GM21619 (cell line): ENCODE results near the gene L3MBTL4.
"Not testable (repeated sequence)": the region's sequence is repeated elsewhere in the genome, so short reads cannot be mapped to it uniquely, and the experiment has no call there.

Experiments
- ATAC-seq: cut with Tn5 transposase; IDR thresholded peaks from one replicate; pipeline ENCODE4 v1.9.1; 2021; ENCODE audit not compliant: unreplicated experiment

The L3MBTL4 gene

GRCh38 chr18:6406910-6407470 is 7.7 kb downstream of the L3MBTL4 start:
- no peak for ATAC-seq

DNA sequence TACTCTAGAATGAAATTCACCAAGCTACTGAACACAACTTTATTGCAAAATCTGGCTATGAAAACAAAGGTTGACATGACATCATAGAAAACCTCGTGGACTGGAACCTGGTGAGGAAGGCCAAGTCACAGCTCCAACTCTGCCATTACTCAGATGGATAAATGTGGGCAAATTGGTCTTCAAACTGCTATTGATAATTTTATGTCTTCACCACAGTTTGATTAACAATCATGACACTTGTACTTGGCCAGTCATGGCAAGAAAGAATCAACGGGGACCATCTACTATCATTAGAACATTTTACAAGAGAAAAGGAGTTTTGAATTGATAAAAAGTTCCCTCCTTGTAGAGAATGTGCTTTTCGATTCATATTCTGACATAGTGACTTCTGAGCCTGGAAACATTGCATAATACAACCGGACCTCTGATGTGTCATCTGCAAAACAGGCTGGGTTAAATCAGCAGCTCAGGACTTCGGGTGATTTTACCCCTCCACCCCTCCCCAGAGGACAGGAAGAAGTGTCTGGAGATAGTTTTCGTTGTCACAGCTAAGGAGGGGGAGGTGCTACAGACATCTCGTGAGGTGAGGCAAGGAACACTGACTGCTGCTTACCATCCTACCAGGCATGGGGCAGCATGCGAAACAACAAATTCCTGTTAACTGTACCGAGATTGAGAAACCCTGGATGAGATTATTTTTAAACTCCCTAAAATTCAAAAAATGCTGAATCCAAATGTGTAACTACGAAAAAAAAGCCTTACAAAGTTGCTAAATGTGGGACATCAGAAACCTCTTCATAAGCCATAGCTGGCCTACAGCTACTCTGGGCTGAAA is 8.4 kb downstream of the L3MBTL4 start:
- no peak for ATAC-seq

DNA sequence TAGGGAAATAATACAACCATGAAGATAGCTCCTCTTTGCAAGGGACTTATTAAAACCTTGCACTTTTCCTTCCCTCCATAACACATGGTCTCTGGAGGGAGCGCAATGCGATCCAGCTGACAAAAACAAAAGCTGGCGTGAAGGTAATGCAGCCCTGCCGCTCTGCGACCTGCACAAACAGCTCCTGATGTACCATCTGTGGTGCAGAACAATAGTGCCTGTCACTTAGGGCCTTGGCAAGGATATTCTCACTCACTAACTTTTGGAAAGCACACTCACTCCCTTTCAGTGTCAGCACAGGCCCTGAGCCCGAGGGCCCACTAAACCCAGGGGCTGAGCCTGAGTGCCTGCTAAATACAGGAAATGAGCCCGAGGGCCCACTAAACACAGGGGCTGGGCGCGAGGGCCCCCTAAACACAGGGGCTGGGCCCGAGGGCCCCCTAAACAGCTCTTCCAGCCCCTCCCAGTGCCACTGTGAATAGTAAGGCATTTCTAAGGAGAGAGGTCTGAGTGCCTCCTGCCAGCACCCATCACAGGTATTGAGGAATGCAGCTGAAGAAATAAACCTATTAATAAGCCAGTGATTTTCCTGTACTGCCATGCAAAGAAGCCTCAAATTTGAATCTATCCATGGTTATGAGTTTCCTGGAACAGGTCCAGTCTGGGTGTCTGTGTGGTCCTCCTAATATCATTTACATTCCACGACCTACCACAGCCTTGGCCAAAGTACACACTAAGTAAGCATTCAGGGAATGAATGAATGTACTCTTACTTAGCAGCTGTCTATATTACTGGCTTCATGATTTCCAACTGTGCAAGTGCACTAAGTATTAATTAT is 9.3 kb downstream of the L3MBTL4 start:
- no peak for ATAC-seq

DNA sequence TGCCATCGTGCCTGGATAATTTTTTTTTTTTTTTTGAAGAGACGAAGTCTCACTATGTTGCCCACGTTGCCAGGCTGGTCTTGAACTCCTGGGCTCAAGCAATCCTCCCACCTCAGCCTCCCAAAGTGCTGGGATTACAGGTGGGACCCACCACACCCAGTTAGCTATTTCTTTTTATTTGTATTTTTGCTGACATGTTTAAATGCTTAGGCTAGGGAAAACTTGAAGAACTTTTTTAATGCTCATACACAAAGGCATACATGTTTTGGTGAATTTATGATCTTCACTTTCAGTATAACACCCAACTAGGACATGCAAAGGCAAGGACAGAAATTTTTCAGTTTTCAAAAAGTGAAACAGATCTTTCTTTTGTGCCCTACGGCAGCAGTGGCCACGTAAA is 9.9 kb downstream of the L3MBTL4 start:
- ATAC-seq, result no peak

- ATAC-seq, result no peak
Measured at GRCh38 chr18:6401687-6402086, 13.0 kb downstream of the L3MBTL4 start.

DNA sequence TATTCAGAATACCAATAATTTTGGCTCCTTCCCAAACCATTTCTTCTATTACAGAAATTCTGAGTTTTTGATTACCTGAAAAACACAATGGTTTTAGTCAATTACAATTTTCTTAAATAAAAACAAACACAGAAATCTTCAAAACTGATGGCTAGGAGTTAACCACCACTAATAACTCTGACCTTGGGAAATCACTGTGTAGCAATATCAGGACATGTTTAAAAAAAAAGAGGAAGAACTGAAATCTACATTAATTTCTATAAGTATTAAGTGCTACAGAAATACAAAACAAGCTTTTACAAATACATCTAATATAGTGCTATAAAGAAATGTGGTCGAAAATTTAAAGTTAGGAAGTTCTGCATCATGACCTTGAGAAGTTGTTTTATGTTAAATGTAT is 14.9 kb downstream of the L3MBTL4 start:
- ATAC-seq, result no peak

DNA sequence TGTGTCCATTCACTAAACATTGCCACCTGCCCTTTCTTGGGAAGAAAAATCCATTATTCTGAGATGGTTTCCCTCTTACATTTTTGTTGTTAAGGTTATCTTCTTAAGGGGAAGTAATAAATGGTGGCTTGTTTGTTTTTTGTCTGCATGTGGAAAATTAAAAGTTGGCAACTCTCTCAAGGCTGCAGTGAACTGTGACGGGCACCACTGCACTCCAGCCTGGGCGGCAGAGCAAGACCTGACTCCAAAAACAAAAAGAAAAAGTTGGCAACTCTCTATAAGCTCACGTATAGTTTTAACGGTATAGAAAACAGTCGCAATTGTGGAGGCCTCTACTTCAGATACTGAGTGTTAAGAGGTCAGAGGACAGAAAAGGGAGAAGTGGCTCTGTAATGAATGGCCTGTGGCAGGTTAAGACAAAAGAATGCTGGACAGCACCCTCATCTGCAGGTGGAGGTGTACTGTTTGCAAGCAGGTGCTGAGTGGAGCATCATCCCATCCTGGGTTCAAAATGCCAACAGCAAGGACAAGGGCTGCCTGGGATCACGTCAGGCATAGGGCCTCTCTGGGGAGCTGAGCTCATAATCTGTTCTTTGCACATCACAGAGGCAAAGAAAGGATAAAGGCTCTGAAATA is 16.7 kb downstream of the L3MBTL4 start:
- no peak for ATAC-seq

DNA sequence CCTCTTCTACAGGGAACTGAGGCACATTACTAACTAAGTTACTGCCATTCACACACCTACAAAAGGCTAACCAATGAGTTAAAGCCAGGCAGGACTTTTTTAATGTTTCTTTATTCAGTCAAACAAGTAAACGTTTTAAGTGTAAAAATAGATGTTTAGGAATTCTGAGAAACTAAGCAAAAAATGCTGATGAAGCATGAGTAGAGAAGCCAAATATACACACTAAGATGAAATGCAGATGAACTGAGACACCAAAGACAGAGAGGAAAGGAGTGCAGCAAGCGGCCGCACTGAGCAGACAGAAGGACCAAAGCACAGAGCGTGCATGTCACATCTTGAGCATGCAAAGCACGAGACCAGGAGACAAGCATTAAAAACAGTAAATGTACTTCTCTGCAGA is 17.9 kb downstream of the L3MBTL4 start:
- no peak for ATAC-seq

- no peak for ATAC-seq
Measured at GRCh38 chr18:6396276-6396675, 18.4 kb downstream of the L3MBTL4 start.

GRCh38 chr18:6389005-6389404 is 25.7 kb downstream of the L3MBTL4 start:
- ATAC-seq, result no peak

- no peak for ATAC-seq
Measured at GRCh38 chr18:6382963-6383362, 31.7 kb downstream of the L3MBTL4 start.

DNA sequence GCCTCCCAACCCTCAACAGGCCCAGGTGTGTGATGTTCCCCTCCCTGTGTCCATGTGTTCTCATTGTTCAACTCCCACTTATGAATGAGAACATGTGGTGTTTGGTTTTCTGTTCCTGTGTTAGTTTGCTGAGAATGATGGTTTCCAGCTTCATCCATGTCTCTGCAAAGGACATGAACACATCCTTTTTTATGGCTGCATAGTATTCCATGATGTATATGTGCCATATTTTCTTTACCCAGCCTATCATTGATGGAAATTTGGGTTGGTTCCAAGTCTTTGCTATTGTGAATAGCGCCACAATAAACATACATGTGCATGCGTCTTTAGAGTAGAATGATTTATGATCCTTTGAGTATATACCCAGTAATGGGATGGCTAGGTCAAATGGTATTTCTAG is 37.2 kb downstream of the L3MBTL4 start:
- ATAC-seq, result not testable (repeated sequence)

DNA sequence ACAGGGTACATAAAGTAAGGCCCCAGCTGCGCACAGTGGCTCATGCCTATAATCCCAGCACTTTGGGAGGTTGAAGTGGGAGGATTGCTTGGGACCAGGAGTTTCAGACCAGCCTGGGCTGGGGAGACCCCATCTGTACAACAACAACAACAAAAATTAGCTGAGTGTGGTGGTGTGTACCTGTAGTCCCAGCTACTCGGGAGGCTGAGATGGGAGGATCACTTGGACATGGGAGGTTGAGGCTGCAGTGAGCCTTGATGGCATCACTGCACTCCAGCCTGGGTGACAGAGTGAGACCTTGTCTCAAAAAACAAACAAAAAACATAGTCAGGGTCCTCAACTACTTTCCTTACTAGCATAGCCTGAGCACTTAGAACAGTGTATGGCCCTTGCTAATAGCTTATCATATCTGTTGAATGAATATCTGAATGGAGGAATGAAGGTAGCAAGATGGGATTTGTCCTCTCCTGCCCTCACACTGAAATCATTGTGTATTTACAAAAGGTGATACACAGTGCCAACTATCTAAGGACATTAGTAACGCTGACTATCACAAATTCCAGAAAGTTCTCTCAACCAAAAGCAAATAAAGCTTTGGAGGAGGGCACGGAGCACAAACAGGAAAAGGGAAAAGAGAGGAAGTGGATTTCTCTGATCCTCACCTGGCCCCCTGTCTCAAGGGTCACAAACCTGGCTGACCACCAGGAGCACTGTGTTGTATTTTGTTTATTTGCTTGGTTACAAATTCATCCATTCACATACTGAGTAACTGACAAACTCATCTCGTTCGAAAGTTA is 38.1 kb downstream of the L3MBTL4 start:
- no peak for ATAC-seq

- ATAC-seq, result no peak
Measured at GRCh38 chr18:6374935-6375529, 39.7 kb downstream of the L3MBTL4 start.

- no peak for ATAC-seq
Measured at GRCh38 chr18:6374340-6374739, 40.4 kb downstream of the L3MBTL4 start.

GRCh38 chr18:6373187-6373586 is 41.5 kb downstream of the L3MBTL4 start:
- ATAC-seq, result no peak

DNA sequence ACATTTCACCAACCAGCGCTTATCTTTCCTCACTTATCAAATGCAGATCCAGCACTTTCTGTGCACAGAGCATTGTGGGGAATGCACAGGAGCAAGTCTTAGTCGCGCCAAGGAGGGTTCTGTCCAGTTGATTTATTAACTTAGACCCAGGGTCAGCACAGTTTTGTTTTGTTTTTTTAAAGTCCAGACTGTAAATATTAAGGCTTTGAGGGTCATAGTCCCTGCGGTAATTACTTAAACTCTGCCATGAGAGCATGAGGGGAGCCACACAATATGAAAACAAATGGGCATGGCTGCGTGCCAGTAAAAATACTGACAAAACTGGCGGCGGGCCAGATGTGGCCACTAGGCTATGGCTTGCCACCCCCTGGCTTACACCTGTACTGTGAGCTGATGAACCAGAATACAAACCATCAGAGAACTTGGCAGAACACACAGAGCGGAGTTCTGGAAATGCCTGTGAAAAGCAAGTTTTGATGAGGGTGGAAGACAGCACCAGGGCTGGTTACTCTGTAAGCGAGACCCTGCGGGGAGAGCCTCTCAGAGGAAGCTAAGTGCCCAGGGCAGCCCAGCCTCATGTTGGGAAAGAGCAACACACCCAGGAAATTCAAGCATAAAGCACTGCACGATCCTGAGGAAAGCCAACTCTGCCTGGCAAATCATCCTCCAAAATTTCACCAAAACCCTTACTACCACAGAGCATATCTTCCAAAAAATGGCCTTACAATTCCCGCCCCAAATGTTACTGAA is 43.6 kb downstream of the L3MBTL4 start:
- no peak for ATAC-seq

- ATAC-seq, result no peak
Measured at GRCh38 chr18:6370410-6370809, 44.3 kb downstream of the L3MBTL4 start.

DNA sequence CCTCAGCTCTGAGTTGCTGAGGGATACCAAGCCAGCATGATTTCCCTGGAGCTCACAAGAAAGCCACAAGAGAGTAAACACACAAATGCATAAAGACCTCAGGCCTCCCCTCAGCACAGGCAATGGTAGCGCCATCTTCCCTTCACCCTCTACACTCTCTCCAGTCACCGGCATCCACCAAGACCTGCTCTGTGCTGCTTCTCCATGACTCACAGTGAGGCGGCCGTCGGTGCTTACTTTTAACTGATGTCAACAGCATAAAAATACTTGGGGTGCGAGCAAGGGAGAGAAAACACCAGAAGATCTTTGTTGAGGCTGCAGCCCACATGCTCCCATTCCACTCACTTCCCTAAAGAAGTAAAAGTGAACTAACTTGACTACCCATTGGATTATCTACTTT is 46.7 kb downstream of the L3MBTL4 start:
- no peak for ATAC-seq
